ENCODE data around the gene SRP19. TPM values are rescaled to one million over a fixed set of nuclear protein-coding genes. Genes with fewer than 3 reads are reported as not detected.

SRP19 gene
- total and polyA plus RNA-seq, 9 of the 15 experiments (the other 6 are each of a cell fraction or from before 2014, with no cell fraction given): 52.3 to 357 (median 146) TPM

DNA sequence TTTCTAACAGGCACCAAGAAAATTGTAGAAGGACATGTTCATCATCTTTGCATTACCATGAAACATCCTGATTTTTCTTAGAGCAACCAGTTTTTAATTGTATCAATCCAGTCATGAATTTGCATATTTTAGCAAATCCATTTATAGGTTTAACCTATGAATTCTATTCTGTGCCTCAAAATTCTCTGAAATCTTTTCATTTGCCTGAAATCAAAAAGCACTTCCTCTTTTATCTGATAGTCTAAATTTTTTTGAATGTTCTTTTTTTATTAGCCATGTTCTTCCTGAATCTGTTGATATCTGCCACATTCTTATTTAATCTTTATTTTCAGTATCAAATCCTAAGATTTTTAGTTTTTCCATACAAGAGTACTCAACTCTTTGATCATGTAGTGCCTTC lies 36.9 kb upstream of the SRP19 start:
- Histone ChIP-seq H4K20me1 (replicated peaks; ENCODE audit: control insufficient read depth, insufficient read depth, low read length) (no peaks in the 10 kb centered on the region), H3K27ac (ENCODE audit: extremely low read depth, low read depth, low read length) (no peak overlapping the region), H3K9ac (ENCODE audit: insufficient read depth in 1 of 2, low read depth in 2 of 2, low read length in 2 of 2) (no peak overlapping the region), H3K9me3 (replicated peaks; ENCODE audit: control insufficient read depth, insufficient read depth, low read depth, low read length) (no peaks in the 10 kb centered on the region), H3K27me3 (ENCODE audit: control insufficient read depth in 2 of 2, insufficient read depth in 2 of 2, low read length in 2 of 2) (no peaks in the 10 kb centered on the region), H3K79me2 (ENCODE audit: control insufficient read depth, insufficient read depth, low read length) (no peaks in the 10 kb centered on the region), H3K36me3 (ENCODE audit: control insufficient read depth, insufficient read depth, low read length) (peaks cover 59% of the 10 kb centered on the region), H3K9me1 (ENCODE audit: control insufficient read depth, insufficient read depth, low read length) (no peaks in the 10 kb centered on the region), H3K4me2 (ENCODE audit: insufficient read depth, low read length) (no peak overlapping the region), H2AFZ (ENCODE audit: low read depth, low read length) (no peak overlapping the region), H3K4me3 (no peak overlapping the region), H3K4me1 (replicated peaks in 1 of 2; ENCODE audit: control insufficient read depth in 2 of 2, insufficient read depth in 2 of 2, low read length in 2 of 2) (no peaks in the 10 kb centered on the region)
- no TSS peak for BruUV-seq (replicated peaks)
- no peak for FAIRE-seq
- CTCF ChIA-PET (ENCODE audit: low intra/inter-chr PET ratio): no interaction called here
- in situ Hi-C loops (cut with MboI): no loop called here
- TF ChIP-seq GTF2A2 (tag; IDR thresholded peaks at IDR 0.05) (no peak), ETV5 (CRISPR knock-in tag; IDR thresholded peaks at IDR 0.05; ENCODE audit: low read depth) (no peak), SPI1 (IDR thresholded peaks at IDR 0.05; ENCODE audit: borderline replicate concordance, low read depth, low read length) (0 out of 2 replicates have a peak, but pooled peaks have one; percentile 32)
- TF ChIP-seq, protein P1, sequence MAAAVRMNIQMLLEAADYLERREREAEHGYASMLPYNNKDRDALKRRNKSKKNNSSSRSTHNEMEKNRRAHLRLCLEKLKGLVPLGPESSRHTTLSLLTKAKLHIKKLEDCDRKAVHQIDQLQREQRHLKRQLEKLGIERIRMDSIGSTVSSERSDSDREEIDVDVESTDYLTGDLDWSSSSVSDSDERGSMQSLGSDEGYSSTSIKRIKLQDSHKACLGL (CRISPR knock-in tag; IDR thresholded peaks at IDR 0.05; ENCODE audit: borderline replicate concordance, poor library complexity, severe bottlenecking): no peak
- TF ChIP-seq, protein P2, sequence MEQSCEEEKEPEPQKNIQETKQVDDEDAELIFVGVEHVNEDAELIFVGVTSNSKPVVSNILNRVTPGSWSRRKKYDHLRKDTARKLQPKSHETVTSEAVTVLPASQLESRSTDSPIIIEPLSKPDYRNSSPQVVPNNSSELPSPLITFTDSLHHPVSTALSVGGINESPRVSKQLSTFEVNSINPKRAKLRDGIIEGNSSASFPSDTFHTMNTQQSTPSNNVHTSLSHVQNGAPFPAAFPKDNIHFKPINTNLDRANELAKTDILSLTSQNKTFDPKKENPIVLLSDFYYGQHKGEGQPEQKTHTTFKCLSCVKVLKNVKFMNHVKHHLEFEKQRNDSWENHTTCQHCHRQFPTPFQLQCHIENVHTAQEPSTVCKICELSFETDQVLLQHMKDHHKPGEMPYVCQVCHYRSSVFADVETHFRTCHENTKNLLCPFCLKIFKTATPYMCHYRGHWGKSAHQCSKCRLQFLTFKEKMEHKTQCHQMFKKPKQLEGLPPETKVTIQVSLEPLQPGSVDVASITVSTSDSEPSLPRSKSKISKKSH (CRISPR knock-in tag; IDR thresholded peaks at IDR 0.05): no peak
- ATAC-seq: no peak
- POLR2A ChIA-PET: no interaction called here
- no peak for DNase-seq (ENCODE audit: extremely low read depth in 1 of 4, low spot score in 3 of 4)
- intact Hi-C loops (cut with micrococcal nuclease): no loop called here
